Measurements from ENCODE around the gene ATP8A2. TPM values are rescaled to one million over a fixed set of nuclear protein-coding genes. Genes with fewer than 3 reads are reported as not detected.

The ATP8A2 gene
- total and polyA plus RNA-seq, 10 of the 15 experiments (the other 5 are each of a cell fraction or from before 2014, with no cell fraction given), result 0.01 to 0.04 (median 0.04) TPM; not detected in 7

GRCh38 chr13:25979371-25979770, 607.6 kb downstream of the ATP8A2 start:
- Histone ChIP-seq H3K27ac (ENCODE audit: control insufficient read depth, insufficient read depth) (no peak overlapping the region), H3K4me3 (no peak overlapping the region), H3K27me3 (replicated peaks in 1 of 2; ENCODE audit: control insufficient read depth in 2 of 2, insufficient read depth in 2 of 2, low read length in 1 of 2) (no peaks in the 10 kb centered on the region), H4K20me1 (ENCODE audit: control insufficient read depth, insufficient read depth) (no peaks in the 10 kb centered on the region), H2AFZ (ENCODE audit: control insufficient read depth, low read depth, low read length) (no peak overlapping the region), H3K4me1 (ENCODE audit: control insufficient read depth, insufficient read depth, low read length) (no peaks in the 10 kb centered on the region), H3K79me2 (ENCODE audit: control insufficient read depth, insufficient read depth, low read length) (no peaks in the 10 kb centered on the region), H3K9me3 (replicated peaks; ENCODE audit: control insufficient read depth, insufficient read depth, low read length) (no peaks in the 10 kb centered on the region), H3K9ac (ENCODE audit: control insufficient read depth, insufficient read depth, low read length) (no peak overlapping the region), H3K36me3 (ENCODE audit: control insufficient read depth in 2 of 2, insufficient read depth in 2 of 2, low read length in 1 of 2) (no peaks in the 10 kb centered on the region), H3K4me2 (ENCODE audit: control insufficient read depth, insufficient read depth) (no peak overlapping the region)
- no peak for DNase-seq (ENCODE audit: low read depth, low spot score)
- no TSS peak for BruUV-seq (replicated peaks)
- ChIA-PET CTCF (no interaction called here), SMC1A (ENCODE audit: uncharacterized antibody, unreplicated experiment) (no interaction called here), POLR2A (no interaction called here), RAD21 (ENCODE audit: unreplicated experiment) (no interaction called here)
- intact Hi-C loops (cut with micrococcal nuclease; ENCODE audit: unreplicated experiment) (no loop called here), in situ Hi-C loops (cut with MboI) (no loop called here)
- FAIRE-seq, result no peak
- TF ChIP-seq RCOR1 (conservative IDR thresholded peaks at IDR 0.05; ENCODE audit: low read depth, low read length) (no peak), CEBPB (IDR thresholded peaks at IDR 0.05; ENCODE audit: borderline replicate concordance in 1 of 2, low read depth in 2 of 2, low read length in 2 of 2) (no peak), GABPA (IDR thresholded peaks at IDR 0.05; ENCODE audit: low read depth) (no peak), ETV6 (conservative IDR thresholded peaks at IDR 0.05 in 1 of 2, IDR thresholded peaks at IDR 0.05 in 1 of 2; ENCODE audit: borderline replicate concordance in 1 of 2, low read depth in 1 of 2) (no peak)
- TF ChIP-seq, protein P1, sequence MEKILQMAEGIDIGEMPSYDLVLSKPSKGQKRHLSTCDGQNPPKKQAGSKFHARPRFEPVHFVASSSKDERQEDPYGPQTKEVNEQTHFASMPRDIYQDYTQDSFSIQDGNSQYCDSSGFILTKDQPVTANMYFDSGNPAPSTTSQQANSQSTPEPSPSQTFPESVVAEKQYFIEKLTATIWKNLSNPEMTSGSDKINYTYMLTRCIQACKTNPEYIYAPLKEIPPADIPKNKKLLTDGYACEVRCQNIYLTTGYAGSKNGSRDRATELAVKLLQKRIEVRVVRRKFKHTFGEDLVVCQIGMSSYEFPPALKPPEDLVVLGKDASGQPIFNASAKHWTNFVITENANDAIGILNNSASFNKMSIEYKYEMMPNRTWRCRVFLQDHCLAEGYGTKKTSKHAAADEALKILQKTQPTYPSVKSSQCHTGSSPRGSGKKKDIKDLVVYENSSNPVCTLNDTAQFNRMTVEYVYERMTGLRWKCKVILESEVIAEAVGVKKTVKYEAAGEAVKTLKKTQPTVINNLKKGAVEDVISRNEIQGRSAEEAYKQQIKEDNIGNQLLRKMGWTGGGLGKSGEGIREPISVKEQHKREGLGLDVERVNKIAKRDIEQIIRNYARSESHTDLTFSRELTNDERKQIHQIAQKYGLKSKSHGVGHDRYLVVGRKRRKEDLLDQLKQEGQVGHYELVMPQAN (conservative IDR thresholded peaks at IDR 0.05), result no peak
- WGBS (ENCODE audit: insufficient coverage, insufficient replicate concordance, low lambda C conversion rate, missing lambda C conversion rate), result 23% methylated on average over 6 of the region's 6 CpGs
- no peak for ATAC-seq

GRCh38 chr13:25980255-25980654, 608.5 kb downstream of the ATP8A2 start:
- H3K27ac ChIP-seq (ENCODE audit: control insufficient read depth, insufficient read depth), result no peak overlapping the region
- RAD21 ChIA-PET (ENCODE audit: unreplicated experiment), result no interaction called here
- H3K36me3 ChIP-seq (ENCODE audit: control insufficient read depth in 2 of 2, insufficient read depth in 2 of 2, low read length in 1 of 2), result no peaks in the 10 kb centered on the region
- in situ Hi-C loops (cut with MboI), result no loop called here
- no peak overlapping the region for H3K4me3 ChIP-seq
- no peaks in the 10 kb centered on the region for H3K4me1 ChIP-seq (ENCODE audit: control insufficient read depth, insufficient read depth, low read length)
- WGBS (ENCODE audit: insufficient coverage, insufficient replicate concordance, low lambda C conversion rate, missing lambda C conversion rate), result 0% methylated on average over 2 of the region's 2 CpGs
- H3K79me2 ChIP-seq (ENCODE audit: control insufficient read depth, insufficient read depth, low read length), result no peaks in the 10 kb centered on the region
- no peak overlapping the region for H2AFZ ChIP-seq (ENCODE audit: control insufficient read depth, low read depth, low read length)
- no peak overlapping the region for H3K4me2 ChIP-seq (ENCODE audit: control insufficient read depth, insufficient read depth)
- no peak for TF ChIP-seq SREBF2 (IDR thresholded peaks at IDR 0.05; ENCODE audit: low read length)
- no peak for TF ChIP-seq HDAC2 (IDR thresholded peaks at IDR 0.05)
- no peak for TF ChIP-seq SPI1 (IDR thresholded peaks at IDR 0.05; ENCODE audit: borderline replicate concordance, insufficient read depth, low read depth, low read length)
- 0 out of 6 replicates have a peak, but pooled peaks of 1 of the 3 experiments have one; percentile 5 for TF ChIP-seq CTCF (IDR thresholded peaks at IDR 0.05 in 2 of 3, conservative IDR thresholded peaks at IDR 0.05 in 1 of 3; ENCODE audit: control insufficient read depth in 2 of 3, extremely low read depth in 1 of 3, insufficient read depth in 1 of 3, low read depth in 3 of 3, low read length in 3 of 3)
- no peaks in the 10 kb centered on the region for H3K9me3 ChIP-seq (replicated peaks; ENCODE audit: control insufficient read depth, insufficient read depth, low read length)
- SMC1A ChIA-PET (ENCODE audit: uncharacterized antibody, unreplicated experiment), result no interaction called here
- no peak overlapping the region for H3K9ac ChIP-seq (ENCODE audit: control insufficient read depth, insufficient read depth, low read length)
- POLR2A ChIA-PET, result no interaction called here
- BruUV-seq (replicated peaks), result no TSS peak
- no peak for FAIRE-seq
- H4K20me1 ChIP-seq (ENCODE audit: control insufficient read depth, insufficient read depth), result no peaks in the 10 kb centered on the region
- intact Hi-C loops (cut with micrococcal nuclease; ENCODE audit: unreplicated experiment), result no loop called here
- CTCF ChIA-PET, result no interaction called here
- no peaks in the 10 kb centered on the region for H3K27me3 ChIP-seq (replicated peaks in 1 of 2; ENCODE audit: control insufficient read depth in 2 of 2, insufficient read depth in 2 of 2, low read length in 1 of 2)
- ATAC-seq, result no peak
- no peak for DNase-seq (ENCODE audit: low read depth, low spot score)

All from GM12878 (cell line).